WERI-Rb-1 (cell line): ENCODE data around the gene TXN2.

Source experiments
- DNase-seq: peaks from one replicate; pipeline ENCODE4 v3.0.0-alpha.2; 2020
- H3K27ac ChIP-seq: fragments of 250-450 bp; sonication (Bioruptor Pico); 2 replicates; pipeline ENCODE4 v1.5.1; 2020; ENCODE audit warnings: mild to moderate bottlenecking, moderate library complexity
- H3K27me3 ChIP-seq: fragments of 250-450 bp; sonication (Bioruptor Pico); 2 replicates; pipeline ENCODE4 v1.5.1; 2021; ENCODE audit warnings: mild to moderate bottlenecking, low read depth, moderate library complexity; ENCODE audit not compliant: insufficient read depth, severe bottlenecking
- H3K36me3 ChIP-seq: fragments of 250-450 bp; sonication (Bioruptor Pico); 2 replicates; pipeline ENCODE4 v1.5.1; 2020; ENCODE audit warnings: mild to moderate bottlenecking, moderate library complexity
- H3K4me3 ChIP-seq: 2 replicates; pipeline ENCODE4 v1.5.1; 2011; ENCODE audit warnings: low read depth, mild to moderate bottlenecking, control low read depth, low read length
- H3K9me3 ChIP-seq: fragments of 250-450 bp; sonication (Bioruptor Pico); 2 replicates; pipeline ENCODE4 v1.5.1; 2021; ENCODE audit warnings: mild to moderate bottlenecking, moderate library complexity; ENCODE audit not compliant: severe bottlenecking
- TF ChIP-seq, protein P1 (sequence below): IDR thresholded peaks from 2 replicates; pipeline ENCODE4 v1.5.1; 2011; ENCODE audit warnings: low read depth, mild to moderate bottlenecking, control low read depth, inconsistent platforms, low read length

TXN2 gene

GRCh38 chr22:36463783-36464184, 17.7 kb downstream of the TXN2 start:
- no peak overlapping the region for H3K4me3 ChIP-seq
- H3K27me3 ChIP-seq = no peaks in the 10 kb centered on the region
- TF ChIP-seq, protein P1, sequence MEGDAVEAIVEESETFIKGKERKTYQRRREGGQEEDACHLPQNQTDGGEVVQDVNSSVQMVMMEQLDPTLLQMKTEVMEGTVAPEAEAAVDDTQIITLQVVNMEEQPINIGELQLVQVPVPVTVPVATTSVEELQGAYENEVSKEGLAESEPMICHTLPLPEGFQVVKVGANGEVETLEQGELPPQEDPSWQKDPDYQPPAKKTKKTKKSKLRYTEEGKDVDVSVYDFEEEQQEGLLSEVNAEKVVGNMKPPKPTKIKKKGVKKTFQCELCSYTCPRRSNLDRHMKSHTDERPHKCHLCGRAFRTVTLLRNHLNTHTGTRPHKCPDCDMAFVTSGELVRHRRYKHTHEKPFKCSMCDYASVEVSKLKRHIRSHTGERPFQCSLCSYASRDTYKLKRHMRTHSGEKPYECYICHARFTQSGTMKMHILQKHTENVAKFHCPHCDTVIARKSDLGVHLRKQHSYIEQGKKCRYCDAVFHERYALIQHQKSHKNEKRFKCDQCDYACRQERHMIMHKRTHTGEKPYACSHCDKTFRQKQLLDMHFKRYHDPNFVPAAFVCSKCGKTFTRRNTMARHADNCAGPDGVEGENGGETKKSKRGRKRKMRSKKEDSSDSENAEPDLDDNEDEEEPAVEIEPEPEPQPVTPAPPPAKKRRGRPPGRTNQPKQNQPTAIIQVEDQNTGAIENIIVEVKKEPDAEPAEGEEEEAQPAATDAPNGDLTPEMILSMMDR = no peak
- no peak for DNase-seq
- H3K27ac ChIP-seq = no peak overlapping the region
- H3K36me3 ChIP-seq = no peaks in the 10 kb centered on the region
- H3K9me3 ChIP-seq = no peaks in the 10 kb centered on the region

- Histone ChIP-seq H3K9me3 (no peaks in the 10 kb centered on the region), H3K4me3 (no peak overlapping the region), H3K27ac (no peak overlapping the region), H3K36me3 (no peaks in the 10 kb centered on the region), H3K27me3 (no peaks in the 10 kb centered on the region)
- DNase-seq = no peak
- TF ChIP-seq, protein P1 = no peak
Observed at GRCh38 chr22:36461665-36462649, 19.5 kb downstream of the TXN2 start.

DNA sequence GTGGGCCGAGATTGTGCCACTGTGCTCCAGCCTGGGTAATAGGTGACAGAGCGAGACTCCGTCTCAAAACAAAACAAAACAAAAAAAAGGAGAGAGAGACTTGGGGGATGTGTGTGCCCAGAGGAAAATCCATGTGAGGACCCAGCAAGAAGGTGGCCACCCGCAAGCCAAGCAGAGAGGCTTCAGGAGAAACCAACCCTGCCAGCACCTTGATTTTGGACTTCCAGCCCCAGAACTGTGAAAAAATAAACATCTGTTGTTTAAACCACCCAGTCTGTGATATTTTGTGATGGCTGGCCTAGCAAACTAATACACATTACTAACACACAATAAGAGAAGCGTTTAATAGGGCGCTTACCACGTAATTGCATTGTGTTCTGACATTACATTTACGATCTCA, 21.2 kb downstream of the TXN2 start:
- no peak for DNase-seq
- TF ChIP-seq, protein P1 = no peak
- H3K4me3 ChIP-seq = no peak overlapping the region
- no peak overlapping the region for H3K27ac ChIP-seq
- H3K36me3 ChIP-seq = no peaks in the 10 kb centered on the region
- H3K9me3 ChIP-seq = no peaks in the 10 kb centered on the region
- no peaks in the 10 kb centered on the region for H3K27me3 ChIP-seq

- no peak for DNase-seq
- Histone ChIP-seq H3K27me3 (no peaks in the 10 kb centered on the region), H3K9me3 (no peaks in the 10 kb centered on the region), H3K27ac (no peak overlapping the region), H3K36me3 (no peaks in the 10 kb centered on the region), H3K4me3 (no peak overlapping the region)
- TF ChIP-seq, protein P1 = no peak
Observed at GRCh38 chr22:36457688-36458450, 23.6 kb downstream of the TXN2 start.

DNA sequence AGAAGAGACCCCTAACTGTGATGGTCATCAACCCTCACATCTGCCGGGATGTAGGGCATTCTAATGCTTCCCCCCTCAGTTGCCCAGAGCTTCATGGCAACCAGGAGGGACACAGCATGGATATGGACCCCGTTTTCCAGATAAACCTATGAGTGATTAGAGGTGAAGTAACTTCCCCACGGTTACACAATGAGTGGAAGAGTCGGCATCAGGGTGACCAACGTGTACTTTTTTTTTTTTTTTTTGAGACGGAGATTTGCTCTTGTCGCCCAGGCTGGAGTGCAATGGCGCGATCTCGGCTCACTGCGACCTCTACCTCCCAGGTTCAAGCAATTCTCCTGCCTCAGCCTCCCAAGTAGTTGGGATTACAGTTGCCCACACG, 25.0 kb downstream of the TXN2 start:
- Histone ChIP-seq H3K36me3 (no peaks in the 10 kb centered on the region), H3K27ac (no peak overlapping the region), H3K9me3 (no peaks in the 10 kb centered on the region), H3K27me3 (no peaks in the 10 kb centered on the region), H3K4me3 (no peak overlapping the region)
- TF ChIP-seq, protein P1 = no peak
- no peak for DNase-seq
